Spleen (tissue), 7 donors: ENCODE results near the gene C1orf35.

ENCODE experiments used
- POLR2A ChIP-seq, 3 donors: fragments of 450-650 bp; IDR thresholded peaks; one replicate each; pipeline ENCODE4 v1.5.1; 2017; ENCODE audit warnings: antibody characterized with exemption in 3 of 3, mild to moderate bottlenecking in 1 of 3
- POLR2AphosphoS5 ChIP-seq, 3 donors: sonication (generic); formaldehyde crosslinking; IDR thresholded peaks; one replicate each; pipeline ENCODE4 v1.5.1; 2017; ENCODE audit warnings: antibody characterized with exemption in 3 of 3
- TF ChIP-seq, protein P1 (sequence below), 11 experiments: fragments of 200-600 bp in 7 of 11; fragments of 450-650 bp in 4 of 11; sonication (generic) in 4 of 11; IDR thresholded peaks in 8 of 11; conservative IDR thresholded peaks in 3 of 11; 1 replicate in 7 of 11; 2 replicates in 4 of 11; pipeline versions ENCODE4 v1.4.0 to v1.8.0; 2016 to 2021; ENCODE audit warnings: antibody characterized with exemption in 11 of 11, inconsistent platforms in 4 of 11, mild to moderate bottlenecking in 1 of 11
- donor health status: DM: no; HTN: no; CAD: no; lungs with moderate emphysema.
- donor health status: DM: no; HTN: no; CAD: no.
- donor health status: DM: no; HTN: no; CAD: no.

DNA sequence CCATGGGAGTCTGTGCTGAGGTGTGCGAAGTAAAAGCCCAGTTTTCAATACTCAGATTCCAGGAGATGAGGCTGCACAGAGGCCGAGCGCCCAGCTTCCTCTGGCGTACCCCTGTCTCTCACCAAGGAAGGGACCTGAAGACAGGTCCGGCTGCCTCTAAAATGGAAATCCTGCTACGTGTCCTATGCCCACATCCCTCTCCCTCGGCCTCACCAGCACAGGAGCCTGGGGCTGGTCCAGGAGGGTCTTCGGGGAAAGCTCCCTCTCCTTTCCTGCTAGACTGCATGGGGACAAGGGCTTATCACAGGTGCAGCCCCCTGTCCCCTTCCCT lies 5.6 kb upstream of the C1orf35 start:
- no peak for TF ChIP-seq POLR2A (IDR thresholded peaks at IDR 0.05)
- TF ChIP-seq, protein P1, sequence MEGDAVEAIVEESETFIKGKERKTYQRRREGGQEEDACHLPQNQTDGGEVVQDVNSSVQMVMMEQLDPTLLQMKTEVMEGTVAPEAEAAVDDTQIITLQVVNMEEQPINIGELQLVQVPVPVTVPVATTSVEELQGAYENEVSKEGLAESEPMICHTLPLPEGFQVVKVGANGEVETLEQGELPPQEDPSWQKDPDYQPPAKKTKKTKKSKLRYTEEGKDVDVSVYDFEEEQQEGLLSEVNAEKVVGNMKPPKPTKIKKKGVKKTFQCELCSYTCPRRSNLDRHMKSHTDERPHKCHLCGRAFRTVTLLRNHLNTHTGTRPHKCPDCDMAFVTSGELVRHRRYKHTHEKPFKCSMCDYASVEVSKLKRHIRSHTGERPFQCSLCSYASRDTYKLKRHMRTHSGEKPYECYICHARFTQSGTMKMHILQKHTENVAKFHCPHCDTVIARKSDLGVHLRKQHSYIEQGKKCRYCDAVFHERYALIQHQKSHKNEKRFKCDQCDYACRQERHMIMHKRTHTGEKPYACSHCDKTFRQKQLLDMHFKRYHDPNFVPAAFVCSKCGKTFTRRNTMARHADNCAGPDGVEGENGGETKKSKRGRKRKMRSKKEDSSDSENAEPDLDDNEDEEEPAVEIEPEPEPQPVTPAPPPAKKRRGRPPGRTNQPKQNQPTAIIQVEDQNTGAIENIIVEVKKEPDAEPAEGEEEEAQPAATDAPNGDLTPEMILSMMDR (IDR thresholded peaks at IDR 0.05 in 8 of 11, conservative IDR thresholded peaks at IDR 0.05 in 3 of 11): no peak
- no peak for TF ChIP-seq POLR2AphosphoS5 (IDR thresholded peaks at IDR 0.05)
